ENCODE data around the gene GORASP1.
"Not testable (repeated sequence)": the region's sequence is repeated elsewhere in the genome, so short reads cannot be mapped to it uniquely, and the experiment has no call there.

GORASP1 gene

GRCh38 chr3:39065197-39065596, 42.2 kb downstream of the GORASP1 start:
- peak; percentile 48 for DNase-seq (ENCODE audit: low spot score)

GRCh38 chr3:39064646-39065045, 42.8 kb downstream of the GORASP1 start:
- no peak for DNase-seq (ENCODE audit: low spot score)

- DNase-seq (ENCODE audit: low spot score), result no peak
These were observed 44.3 kb downstream of the GORASP1 start for GRCh38 chr3:39063143-39063542.

GRCh38 chr3:39062180-39062579, 45.2 kb downstream of the GORASP1 start:
- no peak for DNase-seq (ENCODE audit: low spot score)

GRCh38 chr3:39061228-39061627, 46.2 kb downstream of the GORASP1 start:
- DNase-seq (ENCODE audit: low spot score), result not testable (repeated sequence)

- DNase-seq (ENCODE audit: low spot score), result no peak
These were observed 51.3 kb downstream of the GORASP1 start for GRCh38 chr3:39056151-39056550.

GRCh38 chr3:39053696-39054095, 53.7 kb downstream of the GORASP1 start:
- no peak for DNase-seq (ENCODE audit: low spot score)

GRCh38 chr3:39052583-39052982, 54.8 kb downstream of the GORASP1 start:
- peak; percentile 18 for DNase-seq (ENCODE audit: low spot score)

GRCh38 chr3:39051649-39052561, 55.5 kb downstream of the GORASP1 start, which contains the start of the genes SCN11A and WDR48:
TSS of gene SCN11A (minus strand) at chr3:39051944. CDS start at chr3:38950362, 101,582 bp downstream.
TSS of gene WDR48 (plus strand) at chr3:39052016. CDS start at chr3:39052026, 10 bp downstream.
- DNase-seq (ENCODE audit: low spot score), result peak; percentile 79

GRCh38 chr3:39050029-39050428, 57.4 kb downstream of the GORASP1 start:
- DNase-seq (ENCODE audit: low spot score), result no peak
